ENCODE data around the gene EVC. TPM values are rescaled to one million over a fixed set of nuclear protein-coding genes. Genes with fewer than 3 reads are reported as not detected.

EVC gene
- total RNA-seq, result 10 to 100 TPM; 12.2 to 24.1 (median 22.3) TPM

GRCh38 chr4:5710961-5711478 lies at the start of gene EVC:
Gene EVC, plus strand, starts transcription at chr4:5711201. Its CDS starts 180 bp downstream, at chr4:5711381.
- DNase-seq (ENCODE audit: low spot score in 2 of 2), result peak; percentile 78 to 96
- 0 to 2% methylated on average over 16 to 23 of the region's 49 CpGs for WGBS, 2 donors

DNA sequence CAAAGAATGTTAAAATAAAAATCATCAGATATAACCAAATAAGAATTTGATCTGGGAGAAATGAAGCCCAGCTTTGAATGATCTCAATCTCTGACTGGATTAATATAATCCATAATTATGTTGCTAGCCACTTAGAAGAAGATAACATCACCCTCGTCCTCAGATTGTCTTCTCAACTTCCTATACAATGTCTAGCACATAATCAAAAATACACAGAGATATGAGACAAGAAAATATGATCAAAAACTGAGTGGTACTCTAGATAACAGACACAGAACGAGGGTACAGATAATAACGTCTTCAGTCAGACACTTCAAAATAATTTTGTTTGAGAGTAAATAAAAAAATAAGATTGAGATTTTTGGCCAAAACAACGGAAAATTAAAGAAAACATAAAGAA lies 49.8 kb upstream of the EVC start:
- TF ChIP-seq CTCF (IDR thresholded peaks at IDR 0.05) (no peak), POLR2A (IDR thresholded peaks at IDR 0.05) (no peak)
- WGBS, 2 donors, result 93% methylated on average over 4 of the region's 4 CpGs
- H3K4me3 ChIP-seq (ENCODE audit: low read depth, poor library complexity, severe bottlenecking), result no peak overlapping the region
- DNase-seq (ENCODE audit: low spot score in 2 of 2), result no peak
- intact Hi-C loops (cut with DNase I; ENCODE audit: low total_unique reads), result no loop called here

More at GRCh38 chr4:5710961-5711478, at the start of gene EVC:
- peak within 1 kb of the TSS; percentile 12 for H3K4me3 ChIP-seq (ENCODE audit: low read depth, poor library complexity, severe bottlenecking)
- intact Hi-C loops (cut with DNase I; ENCODE audit: low total_unique reads), result no loop called here
- TF ChIP-seq CTCF (IDR thresholded peaks at IDR 0.05) (no peak), POLR2A (IDR thresholded peaks at IDR 0.05) (no peak)

DNA sequence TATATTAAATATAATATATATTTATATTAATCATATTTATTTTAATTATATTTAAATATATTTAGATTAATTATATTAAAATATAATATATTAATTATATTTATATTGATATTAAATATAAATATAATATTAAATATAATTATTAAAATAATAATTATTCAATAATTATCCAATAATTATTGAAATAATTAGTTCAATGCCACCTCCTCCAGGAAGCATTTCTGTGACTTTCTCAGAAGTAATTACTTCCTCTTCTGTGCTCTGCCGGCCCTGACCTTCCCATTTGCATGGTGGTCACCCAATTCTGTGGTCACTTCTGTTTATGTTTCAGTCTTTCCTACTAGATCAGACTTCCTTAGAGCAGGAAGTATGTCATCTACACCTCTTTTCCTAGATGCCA lies 48.4 kb upstream of the EVC start:
- intact Hi-C loops (cut with DNase I; ENCODE audit: low total_unique reads), result no loop called here
- TF ChIP-seq CTCF (IDR thresholded peaks at IDR 0.05) (no peak), POLR2A (IDR thresholded peaks at IDR 0.05) (no peak)
- no peak overlapping the region for H3K4me3 ChIP-seq (ENCODE audit: low read depth, poor library complexity, severe bottlenecking)
- 86 to 87% methylated on average over 1 of the region's 1 CpG for WGBS, 2 donors
- DNase-seq (ENCODE audit: low spot score in 2 of 2), result no peak

- 91 to 93% methylated on average over 12 of the region's 12 CpGs for WGBS, 2 donors
- no peak for DNase-seq (ENCODE audit: low spot score in 2 of 2)
- no peak for TF ChIP-seq CTCF (IDR thresholded peaks at IDR 0.05)
- no peak for TF ChIP-seq POLR2A (IDR thresholded peaks at IDR 0.05)
- H3K4me3 ChIP-seq (ENCODE audit: low read depth, poor library complexity, severe bottlenecking), result no peak overlapping the region
- intact Hi-C loops (cut with DNase I; ENCODE audit: low total_unique reads), result no loop called here
Measured at GRCh38 chr4:5664778-5665177, 46.2 kb upstream of the EVC start.

DNA sequence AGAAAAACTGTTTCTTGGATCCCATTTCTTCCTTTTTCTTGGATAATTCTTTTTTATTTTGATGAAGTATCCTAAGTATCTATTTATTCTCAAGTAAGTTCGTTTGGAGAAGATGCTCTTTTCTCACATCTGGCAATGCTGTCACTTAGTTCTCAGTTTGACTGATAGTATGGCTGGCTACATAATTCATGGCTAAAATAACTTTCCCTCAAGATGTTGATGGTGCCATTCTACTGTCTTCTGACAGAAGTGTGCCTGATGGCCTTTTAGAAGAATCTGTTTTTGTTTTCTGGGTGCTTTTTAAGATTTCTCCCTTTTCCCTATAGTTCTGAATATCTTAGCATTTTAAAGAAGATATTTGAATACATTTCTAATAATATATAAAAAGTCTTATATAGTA lies 44.3 kb upstream of the EVC start:
- 63 to 78% methylated on average over 1 of the region's 1 CpG for WGBS, 2 donors
- no peak overlapping the region for H3K4me3 ChIP-seq (ENCODE audit: low read depth, poor library complexity, severe bottlenecking)
- DNase-seq (ENCODE audit: low spot score in 2 of 2), result no peak
- intact Hi-C loops (cut with DNase I; ENCODE audit: low total_unique reads), result no loop called here
- TF ChIP-seq POLR2A (IDR thresholded peaks at IDR 0.05) (no peak), CTCF (IDR thresholded peaks at IDR 0.05) (no peak)

GRCh38 chr4:5676763-5677162 lies 34.2 kb upstream of the EVC start:
- DNase-seq (ENCODE audit: low spot score in 2 of 2), result peak in 1 of 2 donors; percentile 54
- TF ChIP-seq POLR2A (IDR thresholded peaks at IDR 0.05) (no peak), CTCF (IDR thresholded peaks at IDR 0.05) (no peak)
- H3K4me3 ChIP-seq (ENCODE audit: low read depth, poor library complexity, severe bottlenecking), result no peak overlapping the region
- intact Hi-C loops (cut with DNase I; ENCODE audit: low total_unique reads), result no loop called here
- WGBS, 2 donors, result 93 to 98% methylated on average over 8 of the region's 8 CpGs

Data from lower leg skin (tissue), 4 donors.